ENCODE measurements around the gene GRHL3.
"Not testable (repeated sequence)": the region's sequence is repeated elsewhere in the genome, so short reads cannot be mapped to it uniquely, and the experiment has no call there.

GRCh38 chr1:24274203-24275103 lies 44.7 kb upstream of the GRHL3 start:
- TF ChIP-seq POLR2A (IDR thresholded peaks at IDR 0.05); CTCF (IDR thresholded peaks at IDR 0.05); POLR2AphosphoS5 (IDR thresholded peaks at IDR 0.05); EP300 (IDR thresholded peaks at IDR 0.05; ENCODE audit: low read depth): not testable (repeated sequence)

Measured in transverse colon (tissue), 4 donors.